Measurements from ENCODE around the gene SUMO3. TPM values are rescaled to one million over a fixed set of nuclear protein-coding genes. Genes with fewer than 3 reads are reported as not detected.

Gene SUMO3
- total and polyA plus RNA-seq, 7 donors, result 38.6 to 86.6 (median 62.1) TPM

- 77 to 89% (median 84%) methylated on average over 17 to 23 of the region's 25 CpGs for WGBS, 3 donors
- DNase-seq (no peak), ATAC-seq (no peak)
- TF ChIP-seq CTCF (IDR thresholded peaks at IDR 0.05), result no peak
- Histone ChIP-seq H3K4me3 (no peak overlapping the region), H3K27me3 (ENCODE audit: insufficient read depth in 3 of 3, low read length in 2 of 3) (no peaks in the 10 kb centered on the region), H3K4me1 (no peaks in the 10 kb centered on the region), H3K36me3 (ENCODE audit: insufficient read depth in 1 of 2, low read depth in 1 of 2) (peaks cover 0 to 5% of the 10 kb centered on the region in 2 donors), H3K27ac (no peak overlapping the region), H3K9me3 (no peaks in the 10 kb centered on the region)
- intact Hi-C loops (cut with DNase I), result no loop called here
Observed at GRCh38 chr21:44763451-44764318, 54.2 kb downstream of the SUMO3 start.

- Histone ChIP-seq H3K27me3 (ENCODE audit: insufficient read depth in 3 of 3, low read length in 2 of 3) (no peaks in the 10 kb centered on the region), H3K27ac (no peak overlapping the region), H3K4me1 (no peaks in the 10 kb centered on the region), H3K4me3 (no peak overlapping the region), H3K9me3 (no peaks in the 10 kb centered on the region), H3K36me3 (ENCODE audit: insufficient read depth in 1 of 2, low read depth in 1 of 2) (no peaks in the 10 kb centered on the region)
- DNase-seq, result no peak
- intact Hi-C loops (cut with DNase I), result no loop called here
- WGBS, 3 donors, result 75 to 77% (median 75%) methylated on average over 8 of the region's 8 CpGs
- ATAC-seq, result no peak
- TF ChIP-seq CTCF (IDR thresholded peaks at IDR 0.05), result no peak
Observed at GRCh38 chr21:44763050-44763378, 54.8 kb downstream of the SUMO3 start.

DNA sequence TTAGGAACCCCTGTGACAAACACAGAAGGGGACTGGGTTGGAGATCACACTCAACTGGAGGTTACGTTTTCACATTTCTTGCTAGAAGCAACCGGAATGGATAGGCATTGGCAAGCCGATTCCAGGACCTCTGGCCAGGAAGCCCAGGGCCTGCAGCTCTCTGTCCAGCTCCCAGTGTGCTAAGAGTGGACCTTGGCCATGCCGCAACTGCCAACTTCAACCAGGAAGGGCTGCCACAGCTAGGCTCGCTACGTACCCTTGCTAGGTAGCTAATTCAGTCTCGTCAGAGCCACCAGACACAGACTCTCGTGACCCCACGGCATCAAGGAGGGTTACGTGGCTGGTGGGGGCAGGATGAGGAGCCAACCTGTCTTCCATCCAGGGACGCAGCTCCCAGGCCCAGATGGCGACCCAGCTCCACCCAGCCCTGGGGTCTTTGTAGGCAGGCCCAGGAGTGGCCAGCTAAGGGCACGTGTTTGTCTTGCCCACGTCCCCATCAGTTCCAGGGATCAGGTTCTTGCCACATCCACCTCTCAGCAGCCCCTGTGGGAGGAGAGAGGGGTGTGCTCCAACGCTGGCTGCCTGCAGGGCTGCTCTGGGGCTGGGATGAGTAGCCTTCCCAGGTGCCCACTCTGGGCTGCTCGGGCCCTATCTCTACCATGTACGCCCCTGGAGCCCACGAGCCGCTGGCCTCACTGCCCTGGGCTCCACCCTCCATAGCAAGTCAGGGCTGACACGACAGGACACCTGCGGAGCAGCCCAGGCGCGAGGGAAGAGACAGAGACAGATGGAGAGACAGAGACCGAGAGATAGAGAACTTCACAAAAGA, 55.4 kb downstream of the SUMO3 start:
- Histone ChIP-seq H3K27ac (no peak overlapping the region), H3K27me3 (ENCODE audit: insufficient read depth in 3 of 3, low read length in 2 of 3) (no peaks in the 10 kb centered on the region), H3K4me1 (no peaks in the 10 kb centered on the region), H3K9me3 (no peaks in the 10 kb centered on the region), H3K36me3 (ENCODE audit: insufficient read depth in 1 of 2, low read depth in 1 of 2) (no peaks in the 10 kb centered on the region), H3K4me3 (no peak overlapping the region)
- no peak for TF ChIP-seq CTCF (IDR thresholded peaks at IDR 0.05)
- 84 to 90% (median 86%) methylated on average over 24 of the region's 24 CpGs for WGBS, 3 donors
- intact Hi-C loops (cut with DNase I), result no loop called here
- ATAC-seq, result no peak
- DNase-seq, result no peak

DNA sequence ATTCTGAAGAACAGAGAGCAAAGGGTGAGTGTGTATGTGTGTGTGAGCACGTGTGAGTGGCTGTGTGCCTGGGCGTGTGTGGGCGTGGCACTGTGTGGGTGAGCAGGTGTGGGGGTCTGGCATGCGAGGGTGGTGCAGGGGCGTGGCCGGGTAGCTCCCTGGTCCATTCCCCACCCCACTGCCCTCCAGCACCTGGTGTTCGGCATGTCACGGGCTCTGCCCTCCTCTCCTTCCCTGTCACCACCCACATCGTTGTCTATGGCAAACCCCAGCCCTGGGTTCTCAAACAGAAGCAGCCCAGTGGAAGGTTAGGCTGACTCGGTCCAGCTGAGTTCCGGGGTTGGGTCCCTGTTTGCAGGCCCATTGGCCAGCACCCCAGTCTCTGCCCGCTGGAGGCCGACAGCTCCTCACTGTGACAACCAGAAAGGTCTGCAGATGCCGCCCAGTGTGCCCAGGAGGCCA, 56.1 kb downstream of the SUMO3 start:
- H3K4me3 ChIP-seq, result no peak overlapping the region
- no peaks in the 10 kb centered on the region for H3K36me3 ChIP-seq (ENCODE audit: insufficient read depth in 1 of 2, low read depth in 1 of 2)
- no peak overlapping the region for H3K27ac ChIP-seq
- H3K9me3 ChIP-seq, result no peaks in the 10 kb centered on the region
- ATAC-seq, result no peak
- no peak for DNase-seq
- TF ChIP-seq CTCF (IDR thresholded peaks at IDR 0.05), result no peak
- no peaks in the 10 kb centered on the region for H3K4me1 ChIP-seq
- intact Hi-C loops (cut with DNase I), result no loop called here
- 78 to 83% (median 82%) methylated on average over 12 to 14 of the region's 14 CpGs for WGBS, 3 donors
- no peaks in the 10 kb centered on the region for H3K27me3 ChIP-seq (ENCODE audit: insufficient read depth in 3 of 3, low read length in 2 of 3)

All from psoas muscle (tissue), 8 donors.